ENCODE measurements around the gene ABHD16A. TPM values are rescaled to one million over a fixed set of nuclear protein-coding genes. Genes with fewer than 3 reads are reported as not detected.

ABHD16A gene
- total RNA-seq, 4 donors from 2014 or later, result 37.1 to 62.1 (median 49.9) TPM

DNA sequence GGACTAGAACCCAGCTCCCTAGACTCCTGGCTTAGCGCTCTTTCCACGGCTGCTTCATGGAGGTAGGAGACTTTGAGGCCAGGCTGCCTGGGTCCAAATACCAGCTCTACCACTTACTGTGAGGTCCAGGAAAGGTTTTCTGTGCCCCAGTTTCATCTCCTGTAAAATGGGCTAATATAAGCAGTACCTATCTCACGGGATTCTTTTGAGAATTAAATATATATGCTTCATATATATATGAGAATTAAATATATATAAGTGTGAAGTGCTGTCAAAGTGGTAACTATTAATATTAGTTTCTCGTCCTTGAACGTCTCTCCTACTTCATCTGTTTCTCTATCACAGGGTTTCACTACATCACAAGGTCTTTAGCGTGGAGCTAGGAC lies 12.1 kb downstream of the ABHD16A start:
- Histone ChIP-seq H3K27me3 (no peaks in the 10 kb centered on the region), H3K36me3 (peaks cover 4 to 100% (median 5%) of the 10 kb centered on the region in 3 donors), H3K27ac (no peak overlapping the region), H3K4me3 (no peak overlapping the region), H3K4me1 (no peaks in the 10 kb centered on the region), H3K9me3 (no peaks in the 10 kb centered on the region)
- no peak for DNase-seq (ENCODE audit: low spot score in 2 of 2)
- whole genome bisulfite sequencing, 2 donors, result 89% methylated on average over 6 of the region's 6 CpGs
- TF ChIP-seq EP300 (IDR thresholded peaks at IDR 0.05), result no peak

GRCh38 chr6:31690231-31691077 lies 12.7 kb downstream of the ABHD16A start:
- H3K4me1 ChIP-seq, result no peaks in the 10 kb centered on the region
- no peaks in the 10 kb centered on the region for H3K27me3 ChIP-seq
- DNase-seq (ENCODE audit: low spot score in 2 of 2), result no peak
- peak overlapping the region in 1 of 4 donors; percentile 42 for H3K27ac ChIP-seq
- H3K36me3 ChIP-seq, result peaks cover 4 to 100% (median 5%) of the 10 kb centered on the region in 3 donors
- 57 to 65% methylated on average over 10 of the region's 10 CpGs for WGBS, 2 donors
- TF ChIP-seq, protein P1, sequence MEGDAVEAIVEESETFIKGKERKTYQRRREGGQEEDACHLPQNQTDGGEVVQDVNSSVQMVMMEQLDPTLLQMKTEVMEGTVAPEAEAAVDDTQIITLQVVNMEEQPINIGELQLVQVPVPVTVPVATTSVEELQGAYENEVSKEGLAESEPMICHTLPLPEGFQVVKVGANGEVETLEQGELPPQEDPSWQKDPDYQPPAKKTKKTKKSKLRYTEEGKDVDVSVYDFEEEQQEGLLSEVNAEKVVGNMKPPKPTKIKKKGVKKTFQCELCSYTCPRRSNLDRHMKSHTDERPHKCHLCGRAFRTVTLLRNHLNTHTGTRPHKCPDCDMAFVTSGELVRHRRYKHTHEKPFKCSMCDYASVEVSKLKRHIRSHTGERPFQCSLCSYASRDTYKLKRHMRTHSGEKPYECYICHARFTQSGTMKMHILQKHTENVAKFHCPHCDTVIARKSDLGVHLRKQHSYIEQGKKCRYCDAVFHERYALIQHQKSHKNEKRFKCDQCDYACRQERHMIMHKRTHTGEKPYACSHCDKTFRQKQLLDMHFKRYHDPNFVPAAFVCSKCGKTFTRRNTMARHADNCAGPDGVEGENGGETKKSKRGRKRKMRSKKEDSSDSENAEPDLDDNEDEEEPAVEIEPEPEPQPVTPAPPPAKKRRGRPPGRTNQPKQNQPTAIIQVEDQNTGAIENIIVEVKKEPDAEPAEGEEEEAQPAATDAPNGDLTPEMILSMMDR (IDR thresholded peaks at IDR 0.05), result no peak
- TF ChIP-seq POLR2A (IDR thresholded peaks at IDR 0.05), result no peak
- H3K4me3 ChIP-seq, result no peak overlapping the region
- no peaks in the 10 kb centered on the region for H3K9me3 ChIP-seq

DNA sequence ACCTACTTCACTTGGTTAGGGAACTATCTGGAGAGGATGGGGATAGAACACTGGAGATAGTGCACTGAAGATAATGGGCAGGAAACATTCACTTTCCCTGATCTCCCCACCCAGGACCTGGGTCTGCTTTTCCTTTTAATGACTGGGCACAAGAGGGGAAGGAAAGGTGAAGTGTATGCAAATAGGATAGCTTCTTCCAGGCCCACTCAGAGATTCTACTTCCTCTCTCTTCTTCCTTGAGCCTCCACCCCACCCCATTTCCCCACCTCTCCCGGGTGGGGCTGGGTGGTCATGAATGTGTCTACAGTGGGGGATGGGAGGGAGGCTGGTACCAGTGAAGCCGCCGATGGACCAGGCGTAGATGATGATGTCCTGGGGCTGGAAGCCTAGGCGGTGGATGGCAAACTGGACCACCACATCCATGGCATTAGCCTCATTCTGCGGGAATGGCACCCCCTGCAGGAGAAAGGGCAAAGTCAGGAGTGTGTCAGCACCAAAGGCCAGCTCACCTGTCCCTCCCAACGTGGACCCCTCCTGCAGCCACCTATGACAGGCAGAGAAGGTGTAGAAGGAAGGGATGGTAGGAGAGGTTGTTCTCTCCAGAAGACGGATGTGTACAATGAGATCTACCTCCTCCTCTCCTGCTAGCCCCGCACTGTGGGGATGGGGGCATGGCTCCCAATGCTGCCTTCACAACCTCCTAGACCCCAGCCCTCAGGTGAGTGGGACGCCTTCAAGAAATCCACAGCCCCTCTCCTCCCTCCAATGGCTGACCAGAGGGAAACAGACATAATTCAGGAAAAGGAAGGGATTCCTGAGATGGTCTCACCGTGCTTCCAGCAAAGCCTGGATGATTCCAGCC lies 13.6 kb downstream of the ABHD16A start:
- Histone ChIP-seq H3K27me3 (no peaks in the 10 kb centered on the region), H3K27ac (no peak overlapping the region), H3K4me3 (no peak overlapping the region), H3K4me1 (no peaks in the 10 kb centered on the region), H3K36me3 (peaks cover 4 to 91% (median 5%) of the 10 kb centered on the region in 3 donors), H3K9me3 (no peaks in the 10 kb centered on the region)
- no peak for DNase-seq (ENCODE audit: low spot score in 2 of 2)
- TF ChIP-seq POLR2A (IDR thresholded peaks at IDR 0.05) (no peak), EP300 (IDR thresholded peaks at IDR 0.05) (no peak)
- TF ChIP-seq, protein P1 (IDR thresholded peaks at IDR 0.05), result peak in 1 of 5 experiments; percentile 27
- WGBS, 2 donors, result 74 to 76% methylated on average over 11 of the region's 11 CpGs

- Histone ChIP-seq H3K27me3 (no peaks in the 10 kb centered on the region), H3K4me3 (no peak overlapping the region), H3K9me3 (no peaks in the 10 kb centered on the region), H3K4me1 (peaks cover 0 to 7% (median 3%) of the 10 kb centered on the region in 4 donors), H3K27ac (no peak overlapping the region), H3K36me3 (peaks cover 4 to 77% (median 5%) of the 10 kb centered on the region in 3 donors)
- TF ChIP-seq EP300 (IDR thresholded peaks at IDR 0.05) (no peak), POLR2A (IDR thresholded peaks at IDR 0.05) (no peak)
- TF ChIP-seq, protein P1 (IDR thresholded peaks at IDR 0.05), result no peak
- no peak for DNase-seq (ENCODE audit: low spot score in 2 of 2)
- WGBS, 2 donors, result 74 to 76% methylated on average over 13 to 14 of the region's 14 CpGs
These were observed 15.0 kb downstream of the ABHD16A start for GRCh38 chr6:31687860-31688693.

DNA sequence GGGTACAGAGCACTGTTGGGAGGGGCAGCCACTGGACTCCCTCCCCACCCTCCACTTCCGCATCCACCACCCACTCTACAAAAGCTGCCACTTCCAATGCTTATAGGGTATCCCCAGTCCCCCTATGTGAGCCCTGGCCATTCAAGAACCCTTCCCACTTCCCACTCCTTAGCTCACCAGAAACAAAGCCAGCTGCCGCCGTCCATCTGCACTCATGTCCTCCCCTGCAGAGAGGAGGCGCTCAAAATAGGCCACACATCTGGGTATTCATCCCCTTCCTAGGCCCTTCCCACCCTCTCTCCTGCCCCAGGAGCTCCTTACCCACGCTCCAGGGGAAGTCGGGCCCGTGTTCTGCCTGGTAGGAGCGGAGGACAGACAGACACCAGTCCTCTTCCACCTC lies 15.8 kb downstream of the ABHD16A start:
- Histone ChIP-seq H3K27ac (no peak overlapping the region), H3K4me1 (peaks cover 0 to 15% (median 3%) of the 10 kb centered on the region in 4 donors), H3K27me3 (no peaks in the 10 kb centered on the region), H3K36me3 (peaks cover 4 to 70% (median 5%) of the 10 kb centered on the region in 3 donors), H3K9me3 (no peaks in the 10 kb centered on the region), H3K4me3 (no peak overlapping the region)
- 77 to 81% methylated on average over 8 of the region's 8 CpGs for WGBS, 2 donors
- TF ChIP-seq EP300 (IDR thresholded peaks at IDR 0.05) (no peak), POLR2A (IDR thresholded peaks at IDR 0.05) (no peak)
- TF ChIP-seq, protein P1 (IDR thresholded peaks at IDR 0.05), result no peak
- no peak for DNase-seq (ENCODE audit: low spot score in 2 of 2)

Measured in tibial nerve (tissue), 4 donors.